ENCODE results near the gene DCK.

DCK gene

GRCh38 chr4:71070015-71070414 is 76.6 kb downstream of the DCK start:
- no peak for TF ChIP-seq Cebpa-rat (IDR thresholded peaks at IDR 0.05)
- Histone ChIP-seq H3K9me3 (no peaks in the 10 kb centered on the region), H3K4me2 (no peak overlapping the region), H3K4me3 (no peak overlapping the region), H3K9ac (no peak overlapping the region), H3K27ac (no peak overlapping the region), H3K36me3 (no peaks in the 10 kb centered on the region), H3K4me1 (peaks cover 5% of the 10 kb centered on the region; the same call in 1 of the 2 replicates), H3K27me3 (no peaks in the 10 kb centered on the region), H4K20me1 (no peaks in the 10 kb centered on the region)

- peaks cover 5% of the 10 kb centered on the region; the same call in 1 of the 2 replicates for H3K4me1 ChIP-seq
- 0 out of 2 replicates have a peak overlapping the region, but pooled peaks have one; percentile 2 for H3K4me2 ChIP-seq
- no peak overlapping the region for H3K4me3 ChIP-seq
- no peak overlapping the region for H3K27ac ChIP-seq
- TF ChIP-seq Cebpa-rat (IDR thresholded peaks at IDR 0.05) = no peak
- no peaks in the 10 kb centered on the region for H4K20me1 ChIP-seq
- H3K9me3 ChIP-seq = no peaks in the 10 kb centered on the region
- no peaks in the 10 kb centered on the region for H3K27me3 ChIP-seq
- H3K36me3 ChIP-seq = no peaks in the 10 kb centered on the region
- H3K9ac ChIP-seq = no peak overlapping the region
Observed at GRCh38 chr4:71074452-71075299, 81.2 kb downstream of the DCK start.

All from BLaER1 (cell line).